ENCODE measurements around the gene FOXF2.

DNA sequence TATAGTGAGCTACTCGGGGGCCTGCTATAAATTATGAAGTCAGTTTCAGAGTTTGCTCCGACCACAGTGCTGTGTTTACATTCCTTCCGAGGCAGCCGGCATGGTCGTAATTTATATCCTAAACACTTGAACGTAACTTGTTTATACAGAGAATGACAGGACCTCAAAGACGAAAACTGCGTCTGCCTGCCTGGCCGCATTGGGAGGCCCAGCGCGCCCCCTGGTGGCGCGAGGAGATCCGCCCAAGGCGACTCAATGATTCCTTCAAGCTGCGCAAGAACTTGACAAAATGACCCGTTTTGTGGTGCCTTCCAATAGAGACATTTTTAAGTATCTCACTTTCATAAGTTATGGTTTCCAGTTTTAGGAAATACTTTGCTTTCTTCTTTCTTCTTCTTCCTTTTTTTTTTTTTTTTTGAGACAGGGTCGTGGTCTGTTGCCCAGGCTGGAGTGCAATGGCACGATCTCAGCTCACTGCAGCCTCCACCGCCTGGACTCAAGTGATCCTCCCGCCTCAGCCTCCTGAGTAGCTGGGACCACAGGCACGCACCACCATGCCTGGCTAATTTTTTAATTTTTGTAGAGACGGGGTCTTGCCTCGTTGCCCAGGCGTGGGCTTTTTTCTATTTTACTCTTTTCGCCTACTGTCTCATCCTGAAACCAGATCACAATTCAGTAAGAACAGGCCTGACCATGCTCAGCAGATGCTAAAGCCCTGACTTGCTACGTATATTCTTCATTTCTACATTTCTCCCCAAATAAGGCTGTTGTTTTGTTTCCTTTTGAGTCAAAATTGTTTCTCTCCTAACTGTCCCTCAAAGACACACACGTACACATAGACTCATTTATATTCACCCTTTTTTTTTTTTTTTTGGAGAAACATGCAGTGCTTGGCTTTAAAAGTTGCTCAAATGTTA is 7.8 kb downstream of the FOXF2 start:
- TF ChIP-seq POLR2A (IDR thresholded peaks at IDR 0.05): no peak
- TF ChIP-seq, protein P1, sequence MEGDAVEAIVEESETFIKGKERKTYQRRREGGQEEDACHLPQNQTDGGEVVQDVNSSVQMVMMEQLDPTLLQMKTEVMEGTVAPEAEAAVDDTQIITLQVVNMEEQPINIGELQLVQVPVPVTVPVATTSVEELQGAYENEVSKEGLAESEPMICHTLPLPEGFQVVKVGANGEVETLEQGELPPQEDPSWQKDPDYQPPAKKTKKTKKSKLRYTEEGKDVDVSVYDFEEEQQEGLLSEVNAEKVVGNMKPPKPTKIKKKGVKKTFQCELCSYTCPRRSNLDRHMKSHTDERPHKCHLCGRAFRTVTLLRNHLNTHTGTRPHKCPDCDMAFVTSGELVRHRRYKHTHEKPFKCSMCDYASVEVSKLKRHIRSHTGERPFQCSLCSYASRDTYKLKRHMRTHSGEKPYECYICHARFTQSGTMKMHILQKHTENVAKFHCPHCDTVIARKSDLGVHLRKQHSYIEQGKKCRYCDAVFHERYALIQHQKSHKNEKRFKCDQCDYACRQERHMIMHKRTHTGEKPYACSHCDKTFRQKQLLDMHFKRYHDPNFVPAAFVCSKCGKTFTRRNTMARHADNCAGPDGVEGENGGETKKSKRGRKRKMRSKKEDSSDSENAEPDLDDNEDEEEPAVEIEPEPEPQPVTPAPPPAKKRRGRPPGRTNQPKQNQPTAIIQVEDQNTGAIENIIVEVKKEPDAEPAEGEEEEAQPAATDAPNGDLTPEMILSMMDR (IDR thresholded peaks at IDR 0.05): no peak
